SK-N-SH treated with all-trans-retinoic acid at 6 μM for 48 hours (cell line): ENCODE data around the gene C9orf43.
"Not testable (repeated sequence)": the region's sequence is repeated elsewhere in the genome, so short reads cannot be mapped to it uniquely, and the experiment has no call there.

ENCODE experiments used
- ATAC-seq: fragments of 200-7000 bp; cut with Tn5 transposase; 3 replicates; pipeline ENCODE4 v1.9.1; 2020; ENCODE audit warnings: mild to moderate bottlenecking, moderate library complexity
- ARNTL ChIP-seq: fragments of 450-650 bp; formaldehyde crosslinking; IDR thresholded peaks from 2 replicates; pipeline ENCODE4 v1.5.0; 2020; ENCODE audit warnings: low read depth, mild to moderate bottlenecking, moderate library complexity, borderline replicate concordance
- CREB5 ChIP-seq: fragments of 250-450 bp; sonication (Bioruptor Pico); IDR thresholded peaks from 2 replicates; pipeline ENCODE4 v1.5.1; 2020; ENCODE audit warnings: low read depth, mild to moderate bottlenecking, moderate library complexity
- CSDC2 ChIP-seq: fragments of 250-450 bp; sonication (Bioruptor Pico); IDR thresholded peaks from 2 replicates; pipeline ENCODE4 v1.5.0; 2020; ENCODE audit warnings: mild to moderate bottlenecking, moderate library complexity
- CSRNP3 ChIP-seq: fragments of 250-450 bp; sonication (Bioruptor Pico); IDR thresholded peaks from 2 replicates; pipeline ENCODE4 v1.5.1; 2021; ENCODE audit warnings: mild to moderate bottlenecking, moderate library complexity
- ESRRG ChIP-seq: fragments of 250-450 bp; sonication (Bioruptor Pico); IDR thresholded peaks from 2 replicates; pipeline ENCODE4 v1.6.1; 2021; ENCODE audit warnings: mild to moderate bottlenecking
- OSR1 ChIP-seq: fragments of 250-450 bp; sonication (Bioruptor Pico); IDR thresholded peaks from 2 replicates; pipeline ENCODE4 v1.8.0; 2022; ENCODE audit warnings: moderate library complexity, mild to moderate bottlenecking, inconsistent platforms
- PATZ1 ChIP-seq: fragments of 250-450 bp; sonication (Bioruptor Pico); IDR thresholded peaks from 2 replicates; pipeline ENCODE4 v1.8.0; 2020; ENCODE audit warnings: mild to moderate bottlenecking, moderate library complexity, borderline replicate concordance
- POU6F1 ChIP-seq: fragments of 250-450 bp; sonication (Bioruptor Pico); IDR thresholded peaks from 2 replicates; pipeline ENCODE4 v1.8.0; 2021; ENCODE audit warnings: low read depth, mild to moderate bottlenecking, moderate library complexity, borderline replicate concordance
- PPARA ChIP-seq: fragments of 250-450 bp; sonication (Bioruptor Pico); IDR thresholded peaks from 2 replicates; pipeline ENCODE4 v1.5.0; 2020; ENCODE audit warnings: mild to moderate bottlenecking, borderline replicate concordance
- RARB ChIP-seq: fragments of 250-450 bp; sonication (Bioruptor Pico); IDR thresholded peaks from 2 replicates; pipeline ENCODE4 v1.8.0; 2021; ENCODE audit warnings: mild to moderate bottlenecking, moderate library complexity
- SNAI2 ChIP-seq: fragments of 250-450 bp; sonication (Bioruptor Pico); IDR thresholded peaks from 2 replicates; pipeline ENCODE4 v1.5.0; 2020; ENCODE audit warnings: mild to moderate bottlenecking, moderate library complexity
- TCF4 ChIP-seq: fragments of 250-450 bp; sonication (Bioruptor Pico); IDR thresholded peaks from 2 replicates; pipeline ENCODE4 v1.8.0; 2021; ENCODE audit warnings: mild to moderate bottlenecking, moderate library complexity, borderline replicate concordance
- TOX ChIP-seq: fragments of 250-450 bp; sonication (Bioruptor Pico); IDR thresholded peaks from 2 replicates; pipeline ENCODE4 v1.8.0; 2021; ENCODE audit warnings: mild to moderate bottlenecking, moderate library complexity, borderline replicate concordance
- TSHZ2 ChIP-seq: fragments of 250-450 bp; sonication (Bioruptor Pico); IDR thresholded peaks from 2 replicates; pipeline ENCODE4 v1.5.0; 2020; ENCODE audit warnings: mild to moderate bottlenecking, moderate library complexity
- ZC3H10 ChIP-seq: fragments of 250-450 bp; sonication (Bioruptor Pico); IDR thresholded peaks from 2 replicates; pipeline ENCODE4 v1.5.1; 2021; ENCODE audit warnings: mild to moderate bottlenecking, moderate library complexity
- ZFP3 ChIP-seq: fragments of 250-450 bp; sonication (Bioruptor Pico); IDR thresholded peaks from 2 replicates; pipeline ENCODE4 v1.5.0; 2020; ENCODE audit warnings: mild to moderate bottlenecking, moderate library complexity
- ZFP30 ChIP-seq: fragments of 450-650 bp; formaldehyde crosslinking; IDR thresholded peaks from 2 replicates; pipeline ENCODE4 v1.5.0; 2022; ENCODE audit warnings: mild to moderate bottlenecking, moderate library complexity
- ZNF565 ChIP-seq: fragments of 450-650 bp; formaldehyde crosslinking; conservative IDR thresholded peaks from 2 replicates; pipeline ENCODE4 v1.5.0; 2020; ENCODE audit warnings: low read depth, mild to moderate bottlenecking, moderate library complexity
- ZNF70 ChIP-seq: fragments of 450-650 bp; formaldehyde crosslinking; IDR thresholded peaks from 2 replicates; pipeline ENCODE4 v1.5.0; 2020; ENCODE audit warnings: mild to moderate bottlenecking, moderate library complexity
- ZNF8 ChIP-seq: fragments of 450-650 bp; formaldehyde crosslinking; IDR thresholded peaks from 2 replicates; pipeline ENCODE4 v1.5.0; 2020; ENCODE audit warnings: mild to moderate bottlenecking, moderate library complexity

Gene C9orf43

GRCh38 chr9:113380869-113381378, 29.6 kb upstream of the C9orf43 start:
- TF ChIP-seq ARNTL (CRISPR knock-in tag), result no peak
- TF ChIP-seq OSR1 (CRISPR knock-in tag), result no peak
- no peak for TF ChIP-seq TOX
- TF ChIP-seq CSDC2 (CRISPR knock-in tag), result no peak
- TF ChIP-seq ZNF565 (CRISPR knock-in tag), result no peak
- no peak for TF ChIP-seq CSRNP3 (CRISPR knock-in tag)
- no peak for TF ChIP-seq ZFP3 (CRISPR knock-in tag)
- no peak for TF ChIP-seq PPARA (CRISPR knock-in tag)
- no peak for ATAC-seq

GRCh38 chr9:113381441-113381840, 29.1 kb upstream of the C9orf43 start:
- ATAC-seq, result not testable (repeated sequence)

GRCh38 chr9:113381909-113382411, 28.6 kb upstream of the C9orf43 start:
- TF ChIP-seq CSRNP3 (CRISPR knock-in tag) (no peak), POU6F1 (CRISPR knock-in tag) (no peak), PPARA (CRISPR knock-in tag) (no peak), ZFP30 (CRISPR knock-in tag) (no peak), ESRRG (CRISPR knock-in tag) (no peak), ZNF8 (no peak), ZFP3 (CRISPR knock-in tag) (no peak), PATZ1 (CRISPR knock-in tag) (no peak), TSHZ2 (no peak), CSDC2 (CRISPR knock-in tag) (no peak), ZNF70 (CRISPR knock-in tag) (no peak), TCF4 (CRISPR knock-in tag) (no peak), OSR1 (CRISPR knock-in tag) (no peak), RARB (CRISPR knock-in tag) (no peak), SNAI2 (CRISPR knock-in tag) (no peak), ZC3H10 (no peak), CREB5 (no peak), ARNTL (CRISPR knock-in tag) (no peak)

More at GRCh38 chr9:113381909-113382411, 28.6 kb upstream of the C9orf43 start:
- no peak for ATAC-seq
